SU-DHL-6 (cell line): Measurements from ENCODE around the gene MGMT.

ENCODE experiments used
- EZH2phosphoT487 ChIP-seq: fragments of 200-600 bp; sonication (generic), shearing (Covaris generic); conservative IDR thresholded peaks from 2 replicates; pipeline ENCODE4 v1.6.1; 2018; ENCODE audit warnings: mild to moderate bottlenecking, antibody characterized with exemption, low read length, moderate library complexity, mixed read lengths
- TF ChIP-seq, protein P1 (sequence below): fragments of 200-600 bp; sonication (generic); IDR thresholded peaks from one replicate; pipeline ENCODE4 v1.5.1; 2017; ENCODE audit warnings: antibody characterized with exemption, mild to moderate bottlenecking, low read length, moderate library complexity; ENCODE audit not compliant: insufficient read depth, poor library complexity, severe bottlenecking

DNA sequence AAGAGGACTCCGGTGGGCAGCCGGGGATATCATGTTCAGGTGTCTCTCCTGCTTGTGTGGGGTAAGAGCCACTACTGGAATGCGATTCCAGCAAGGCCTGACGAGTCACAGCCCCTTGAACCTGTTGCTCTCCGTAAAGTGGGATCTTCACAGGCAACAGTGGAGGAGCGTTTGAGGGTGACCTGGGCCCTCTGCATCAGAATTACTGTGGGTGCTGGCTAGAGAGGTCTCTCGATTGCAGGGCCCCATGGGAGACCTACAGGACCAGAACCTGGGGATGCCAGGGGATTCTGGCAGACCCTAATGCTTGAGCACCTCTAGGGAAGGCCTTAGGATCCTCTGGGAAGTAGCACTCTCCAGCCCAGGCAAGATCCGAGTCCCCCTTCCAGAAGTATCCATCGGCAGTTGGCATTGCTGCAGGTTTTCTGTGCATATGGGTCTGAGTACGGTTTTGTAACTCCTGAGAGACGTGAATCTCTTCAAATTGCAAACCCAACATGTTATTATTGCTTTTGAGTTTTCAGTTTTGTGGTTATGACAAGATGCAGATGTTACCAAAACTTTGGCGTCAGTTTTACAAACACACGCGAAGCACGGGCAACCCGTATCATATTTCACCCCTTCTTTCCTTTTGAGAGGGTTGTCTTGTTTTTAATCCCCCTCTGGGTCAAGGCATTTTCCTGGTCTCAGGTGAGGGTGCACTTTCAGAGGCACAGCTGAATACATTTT is 4.6 kb downstream of the MGMT start:
- TF ChIP-seq, protein P1, sequence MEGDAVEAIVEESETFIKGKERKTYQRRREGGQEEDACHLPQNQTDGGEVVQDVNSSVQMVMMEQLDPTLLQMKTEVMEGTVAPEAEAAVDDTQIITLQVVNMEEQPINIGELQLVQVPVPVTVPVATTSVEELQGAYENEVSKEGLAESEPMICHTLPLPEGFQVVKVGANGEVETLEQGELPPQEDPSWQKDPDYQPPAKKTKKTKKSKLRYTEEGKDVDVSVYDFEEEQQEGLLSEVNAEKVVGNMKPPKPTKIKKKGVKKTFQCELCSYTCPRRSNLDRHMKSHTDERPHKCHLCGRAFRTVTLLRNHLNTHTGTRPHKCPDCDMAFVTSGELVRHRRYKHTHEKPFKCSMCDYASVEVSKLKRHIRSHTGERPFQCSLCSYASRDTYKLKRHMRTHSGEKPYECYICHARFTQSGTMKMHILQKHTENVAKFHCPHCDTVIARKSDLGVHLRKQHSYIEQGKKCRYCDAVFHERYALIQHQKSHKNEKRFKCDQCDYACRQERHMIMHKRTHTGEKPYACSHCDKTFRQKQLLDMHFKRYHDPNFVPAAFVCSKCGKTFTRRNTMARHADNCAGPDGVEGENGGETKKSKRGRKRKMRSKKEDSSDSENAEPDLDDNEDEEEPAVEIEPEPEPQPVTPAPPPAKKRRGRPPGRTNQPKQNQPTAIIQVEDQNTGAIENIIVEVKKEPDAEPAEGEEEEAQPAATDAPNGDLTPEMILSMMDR: no peak
- no peak for TF ChIP-seq EZH2phosphoT487
